ENCODE measurements around the gene EDC3. TPM values are rescaled to one million over a fixed set of nuclear protein-coding genes. Genes with fewer than 3 reads are reported as not detected.
"Not testable (repeated sequence)": the region's sequence is repeated elsewhere in the genome, so short reads cannot be mapped to it uniquely, and the experiment has no call there.

Gene EDC3
- total RNA-seq, 2 donors from 2014 or later = 48.6 to 56.4 TPM

- peaks cover 8 to 14% of the 10 kb centered on the region in 2 donors for H3K36me3 Mint-ChIP-seq
- H3K27ac Mint-ChIP-seq = peak overlapping the region in 1 of 2 donors; percentile 60
- ATAC-seq (no peak), DNase-seq (ENCODE audit: low spot score in 2 of 2) (no peak)
- H3K9me3 Mint-ChIP-seq = no peaks in the 10 kb centered on the region
Measured at GRCh38 chr15:74611834-74612233, 84.0 kb downstream of the EDC3 start.

DNA sequence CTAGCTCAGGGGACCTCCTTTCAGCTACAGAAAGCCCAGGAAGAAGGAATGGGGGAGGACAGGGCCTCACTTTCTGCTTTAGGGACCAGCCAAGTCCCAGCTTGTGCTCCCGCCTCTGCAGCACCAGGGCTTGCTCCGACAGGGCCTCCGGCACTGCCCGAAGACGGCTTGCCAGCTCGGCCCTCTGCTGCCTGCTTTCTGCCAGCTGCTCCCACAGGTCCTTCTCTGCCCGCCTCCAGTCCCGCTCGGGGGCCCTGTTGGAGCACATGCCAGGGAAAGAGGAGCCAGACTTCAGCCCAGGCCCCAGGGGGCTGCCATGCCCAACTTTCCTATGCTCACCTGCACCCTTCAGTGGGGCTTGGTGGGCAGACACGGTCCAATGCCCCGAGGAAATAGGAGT is 84.5 kb downstream of the EDC3 start:
- H3K36me3 Mint-ChIP-seq = peaks cover 3 to 9% of the 10 kb centered on the region in 2 donors
- peak overlapping the region in 1 of 2 donors; percentile 60 for H3K27ac Mint-ChIP-seq
- H3K9me3 Mint-ChIP-seq = no peaks in the 10 kb centered on the region
- ATAC-seq (no peak), DNase-seq (ENCODE audit: low spot score in 2 of 2) (no peak)

GRCh38 chr15:74610302-74610951 is 85.4 kb downstream of the EDC3 start:
- no peaks in the 10 kb centered on the region for H3K9me3 Mint-ChIP-seq
- DNase-seq (ENCODE audit: low spot score in 2 of 2) (no peak), ATAC-seq (no peak)
- peaks cover 0 to 5% of the 10 kb centered on the region in 2 donors for H3K36me3 Mint-ChIP-seq
- no peak overlapping the region for H3K27ac Mint-ChIP-seq

DNA sequence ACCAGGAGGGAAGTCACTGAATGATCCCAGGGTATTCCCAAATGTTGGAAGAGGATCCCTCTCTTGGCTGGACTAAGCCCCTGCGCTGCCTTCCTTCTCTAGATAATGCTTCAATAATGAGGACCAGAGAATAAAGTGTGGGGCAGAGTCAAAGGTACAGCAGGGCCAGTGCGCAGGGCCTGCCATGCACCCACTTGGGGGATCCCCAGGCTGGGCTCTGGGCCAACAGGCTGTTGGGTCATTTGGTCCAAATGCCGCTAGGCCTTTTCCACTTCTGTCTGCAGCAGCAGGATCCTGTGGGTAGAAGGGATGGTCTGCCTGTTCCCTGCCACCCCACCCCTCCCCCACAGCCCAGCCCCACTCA is 85.9 kb downstream of the EDC3 start:
- Mint-ChIP-seq H3K36me3 (peaks cover 0 to 3% of the 10 kb centered on the region in 2 donors), H3K27ac (no peak overlapping the region), H3K9me3 (no peaks in the 10 kb centered on the region)
- DNase-seq (ENCODE audit: low spot score in 2 of 2) (no peak), ATAC-seq (no peak)

DNA sequence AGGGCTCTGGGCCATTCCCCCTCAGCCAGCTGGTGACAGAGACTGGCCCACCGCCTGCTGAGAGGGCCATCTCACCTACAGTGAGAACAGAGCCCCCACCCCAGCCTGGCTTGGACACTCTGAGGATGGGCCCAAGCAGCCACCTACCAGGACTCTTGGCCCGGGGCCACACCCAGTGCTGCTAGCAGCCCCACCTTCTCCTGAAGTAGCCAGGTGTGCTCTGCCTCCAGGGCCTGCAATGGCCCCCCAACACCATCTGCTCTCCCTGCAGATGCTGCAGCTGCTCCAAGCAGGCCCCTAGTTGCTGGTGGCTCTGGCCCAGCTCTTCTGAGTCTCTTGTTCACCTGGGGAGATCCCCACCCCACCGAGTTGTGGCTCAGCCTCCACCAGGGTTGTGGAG is 87.0 kb downstream of the EDC3 start:
- no peak for DNase-seq (ENCODE audit: low spot score in 2 of 2)
- H3K9me3 Mint-ChIP-seq = no peaks in the 10 kb centered on the region
- ATAC-seq = no peak

GRCh38 chr15:74605795-74606150 is 90.1 kb downstream of the EDC3 start:
- no peak for ATAC-seq
- Mint-ChIP-seq H3K36me3 (no peaks in the 10 kb centered on the region), H3K27ac (no peak overlapping the region)

More for the DNA sequence above, 87.0 kb downstream of the EDC3 start:
- Mint-ChIP-seq H3K27ac (no peak overlapping the region), H3K36me3 (no peaks in the 10 kb centered on the region)

GRCh38 chr15:74604983-74605794 is 90.6 kb downstream of the EDC3 start:
- H3K9me3 Mint-ChIP-seq = no peaks in the 10 kb centered on the region
- no peaks in the 10 kb centered on the region for H3K36me3 Mint-ChIP-seq
- no peak for DNase-seq (ENCODE audit: low spot score in 2 of 2)
- ATAC-seq = no peak
- peak overlapping the region in 1 of 2 donors; percentile 32 for H3K27ac Mint-ChIP-seq

More at GRCh38 chr15:74605795-74606150, 90.1 kb downstream of the EDC3 start:
- H3K9me3 Mint-ChIP-seq = no peaks in the 10 kb centered on the region
- DNase-seq (ENCODE audit: low spot score in 2 of 2) = no peak

DNA sequence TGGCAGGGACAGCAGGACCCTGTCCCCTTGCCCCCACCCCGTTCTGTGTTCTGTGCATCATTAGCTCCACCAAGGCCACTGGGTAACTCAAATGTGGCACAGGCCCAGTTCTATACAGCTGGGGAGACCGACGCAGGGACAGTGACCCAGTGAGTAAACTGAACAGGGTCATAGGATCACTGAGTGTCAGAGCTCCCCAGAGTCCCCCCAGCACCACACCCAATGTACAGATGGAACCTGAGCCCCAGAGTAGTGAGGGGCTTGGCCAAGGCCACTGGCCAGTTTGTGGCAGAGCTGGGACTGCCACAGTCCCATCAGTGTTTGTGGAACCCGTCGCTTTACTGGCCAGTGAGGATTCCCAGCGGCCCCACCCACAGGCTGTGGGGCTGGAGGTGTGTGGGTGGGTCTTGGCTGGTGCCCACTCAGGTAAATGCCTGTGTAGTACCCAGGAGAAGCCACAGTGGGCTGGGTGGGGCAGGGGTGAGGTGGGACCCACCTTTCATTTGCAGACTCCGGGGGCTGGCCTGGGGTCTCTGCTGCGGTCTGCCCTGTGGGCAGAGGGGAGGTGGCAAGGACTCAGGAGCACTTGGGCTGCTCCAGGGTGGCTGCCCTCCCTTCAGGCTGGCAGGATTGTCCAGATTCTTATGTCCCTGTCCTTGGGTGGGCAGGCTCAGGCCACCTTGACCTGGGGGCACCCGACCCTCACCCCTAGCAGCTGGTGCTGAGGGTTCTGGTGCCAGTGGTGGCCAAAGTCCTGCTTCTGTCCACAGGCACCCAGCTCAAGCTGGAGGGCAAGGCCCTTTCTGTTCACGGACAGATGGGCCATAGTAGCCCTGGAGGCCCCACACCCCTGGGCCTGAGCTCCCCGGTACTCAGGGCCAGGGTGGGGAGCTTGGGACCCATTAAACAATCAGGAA is 91.8 kb downstream of the EDC3 start:
- DNase-seq (ENCODE audit: low spot score in 2 of 2) (no peak), ATAC-seq (no peak)
- peaks cover 0 to 3% of the 10 kb centered on the region in 2 donors for H3K36me3 Mint-ChIP-seq
- peak overlapping the region in 1 of 2 donors; percentile 50 for H3K27ac Mint-ChIP-seq
- H3K9me3 Mint-ChIP-seq = no peaks in the 10 kb centered on the region

DNA sequence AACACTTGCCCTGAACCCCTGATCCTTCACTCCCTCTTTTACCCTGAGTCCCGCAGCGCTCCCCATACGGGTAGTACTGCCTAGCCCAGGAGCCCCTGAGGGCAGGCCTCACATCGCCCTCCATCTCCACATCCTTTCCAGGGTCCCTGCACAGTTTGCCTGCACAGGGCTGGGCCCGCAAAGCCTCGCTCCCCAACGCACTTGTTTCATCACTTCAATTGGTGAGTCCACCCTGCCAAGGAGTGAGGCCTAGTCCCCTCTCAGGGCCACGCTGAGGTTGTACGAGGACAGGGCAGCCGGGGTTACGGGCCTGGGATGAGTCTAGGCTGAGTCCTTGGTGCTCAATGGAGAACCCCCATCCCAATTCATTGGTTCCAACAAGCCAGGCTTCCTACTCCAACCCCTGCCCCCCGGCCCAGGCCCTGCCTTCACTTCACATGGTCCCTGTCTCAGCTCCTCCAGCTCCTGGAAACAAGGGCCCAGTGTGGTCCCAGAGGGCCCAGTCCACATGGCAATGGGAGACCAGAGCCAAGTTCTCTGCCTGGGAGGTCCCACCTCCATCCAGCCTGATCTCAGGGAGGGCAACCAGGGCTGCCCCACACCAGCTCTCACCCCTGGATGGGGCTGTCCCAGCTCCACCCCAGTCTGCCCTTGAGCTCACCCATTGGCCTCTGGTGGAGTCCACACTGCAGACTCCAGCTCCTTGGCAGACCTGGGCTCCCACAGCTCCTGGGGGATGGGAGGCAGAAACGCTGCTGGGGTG is 92.6 kb downstream of the EDC3 start:
- ATAC-seq = no peak
- H3K27ac Mint-ChIP-seq = peak overlapping the region in 1 of 2 donors; percentile 55

DNA sequence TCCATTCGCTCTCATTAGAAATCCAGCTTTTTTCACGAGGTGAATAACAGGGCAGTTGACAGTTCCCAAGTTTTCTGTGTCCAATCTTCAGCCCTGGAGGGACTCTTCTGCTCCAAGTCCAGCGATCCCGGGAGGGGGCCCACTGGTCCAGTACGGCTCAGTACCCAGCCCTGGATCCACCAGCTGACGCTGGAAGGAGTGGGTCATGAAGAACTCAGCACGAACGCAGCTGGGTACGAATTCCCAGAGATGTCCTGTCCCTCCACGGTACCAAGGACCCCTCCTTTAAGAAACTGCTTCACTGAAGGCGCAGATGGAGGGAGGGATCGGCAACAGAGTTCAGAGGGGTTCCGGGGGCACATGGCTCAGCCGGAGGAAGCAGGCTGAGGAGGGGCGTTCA is 96.7 kb downstream of the EDC3 start:
- peak overlapping the region; percentile 85 to 99 for H3K27ac Mint-ChIP-seq
- peaks cover 14 to 19% of the 10 kb centered on the region in 2 donors for H3K36me3 Mint-ChIP-seq
- H3K9me3 Mint-ChIP-seq = no peaks in the 10 kb centered on the region
- DNase-seq (ENCODE audit: low spot score in 2 of 2) (no peak), ATAC-seq (no peak)

More for the DNA sequence above, 92.6 kb downstream of the EDC3 start:
- Mint-ChIP-seq H3K9me3 (no peaks in the 10 kb centered on the region), H3K36me3 (peaks cover 7 to 10% of the 10 kb centered on the region in 2 donors)
- no peak for DNase-seq (ENCODE audit: low spot score in 2 of 2)

DNA sequence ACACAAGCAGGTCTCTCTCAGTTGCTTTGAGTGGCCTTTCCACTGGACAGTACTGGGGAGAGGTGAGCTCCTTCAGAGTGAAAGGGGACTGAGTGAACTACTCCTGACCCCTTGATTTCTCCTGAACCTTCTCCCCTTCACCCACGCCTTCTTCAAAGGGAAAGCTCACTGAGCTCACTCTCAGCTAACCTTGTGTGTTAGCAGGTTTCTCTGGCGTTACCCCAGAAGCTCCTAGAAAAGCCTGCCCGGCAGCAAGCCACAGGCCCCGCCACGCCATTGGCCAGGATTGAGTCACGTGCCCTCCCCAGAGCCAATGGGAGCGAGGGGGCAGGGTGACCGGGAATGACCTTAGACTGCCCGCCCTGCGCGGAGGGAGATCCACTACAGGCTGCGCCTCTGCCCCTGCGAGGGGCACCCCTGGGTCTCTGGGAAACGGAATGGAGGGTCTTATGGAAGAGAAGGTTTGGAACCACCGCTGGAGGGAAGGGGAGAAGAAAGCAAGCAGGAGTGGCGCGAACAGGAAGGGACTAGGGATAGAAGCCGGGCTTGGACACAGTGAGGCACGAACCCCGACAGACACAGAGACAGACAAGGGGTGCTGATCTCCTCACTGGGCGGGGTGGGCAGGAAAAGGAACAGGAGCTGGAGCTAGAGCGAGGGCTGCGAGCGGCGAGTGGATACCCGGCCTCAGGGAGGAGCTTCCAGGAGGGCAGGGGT is 97.5 kb downstream of the EDC3 start:
- Mint-ChIP-seq H3K27ac (peak overlapping the region; percentile 85 to 99), H3K9me3 (no peaks in the 10 kb centered on the region), H3K36me3 (peaks cover 14 to 19% of the 10 kb centered on the region in 2 donors)
- ATAC-seq = peak; percentile 95 to 99
- peak; percentile 89 to 93 for DNase-seq (ENCODE audit: low spot score in 2 of 2)

GRCh38 chr15:74597146-74597705 is 98.6 kb downstream of the EDC3 start:
- peak overlapping the region in 1 of 2 donors; percentile 85 for H3K27ac Mint-ChIP-seq
- H3K36me3 Mint-ChIP-seq = peaks cover 14 to 19% of the 10 kb centered on the region in 2 donors
- ATAC-seq; DNase-seq (ENCODE audit: low spot score in 2 of 2); H3K9me3 Mint-ChIP-seq: not testable (repeated sequence)

GRCh38 chr15:74596736-74597135 is 99.1 kb downstream of the EDC3 start:
- H3K9me3 Mint-ChIP-seq; DNase-seq (ENCODE audit: low spot score in 2 of 2); ATAC-seq: not testable (repeated sequence)
- H3K27ac Mint-ChIP-seq = peak overlapping the region in 1 of 2 donors; percentile 9
- peaks cover 14 to 19% of the 10 kb centered on the region in 2 donors for H3K36me3 Mint-ChIP-seq

DNA sequence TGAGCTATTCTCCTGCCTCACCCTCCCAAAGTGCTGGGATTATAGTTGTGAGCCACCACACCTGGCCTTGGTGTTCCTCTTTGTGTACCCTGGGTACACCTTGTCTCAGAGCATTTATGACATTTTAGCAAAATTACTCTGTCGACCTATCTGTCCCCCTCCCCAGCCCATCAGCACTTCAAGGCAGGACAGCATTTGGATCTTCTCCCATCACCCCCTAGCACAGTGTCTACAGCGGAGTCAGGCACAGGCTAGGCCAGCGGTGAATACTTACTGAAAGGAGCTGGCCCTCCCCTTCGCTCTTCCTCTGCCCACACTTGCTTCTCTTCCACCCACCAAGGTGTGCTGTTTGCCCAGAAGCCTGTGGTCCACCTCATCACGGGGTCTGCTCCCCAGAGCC is 100.6 kb downstream of the EDC3 start:
- Mint-ChIP-seq H3K27ac (peak overlapping the region; percentile 35 to 60), H3K9me3 (no peaks in the 10 kb centered on the region), H3K36me3 (peaks cover 14 to 19% of the 10 kb centered on the region in 2 donors)
- DNase-seq (ENCODE audit: low spot score in 2 of 2) = no peak
- ATAC-seq = no peak

- Mint-ChIP-seq H3K9me3 (no peaks in the 10 kb centered on the region), H3K36me3 (peaks cover 14 to 19% of the 10 kb centered on the region in 2 donors), H3K27ac (peak overlapping the region in 1 of 2 donors; percentile 36)
- ATAC-seq = no peak
- no peak for DNase-seq (ENCODE audit: low spot score in 2 of 2)
Measured at GRCh38 chr15:74594455-74594854, 101.4 kb downstream of the EDC3 start.

Measured in activated naive CD4-positive, alpha-beta T cell treated with anti-CD3 and anti-CD28 coated beads, Interleukin-2, amount 50 U/mL, for 72 hours (primary cell).